Osteocyte (in vitro differentiated cells): ENCODE measurements around the gene PDIA5. TPM values are rescaled to one million over a fixed set of nuclear protein-coding genes. Genes with fewer than 3 reads are reported as not detected.

Experiments
- DNase-seq: peaks from one replicate; pipeline ENCODE4 v3.0.0; 2021; ENCODE audit warnings: mixed read lengths; ENCODE audit not compliant: unreplicated experiment; ENCODE audit errors: extremely low spot score
- H3K27ac Mint-ChIP-seq: one replicate; pipeline ENCODE4 v1.8.0; 2021; ENCODE audit warnings: mild to moderate bottlenecking, mixed read lengths; ENCODE audit not compliant: unreplicated experiment
- H3K27me3 Mint-ChIP-seq: one replicate; pipeline ENCODE4 v1.8.0; 2021; ENCODE audit warnings: mixed read lengths; ENCODE audit not compliant: unreplicated experiment
- H3K36me3 Mint-ChIP-seq: one replicate; pipeline ENCODE4 v1.8.0; 2021; ENCODE audit warnings: mixed read lengths; ENCODE audit not compliant: unreplicated experiment
- H3K4me1 Mint-ChIP-seq: one replicate; pipeline ENCODE4 v1.8.0; 2021; ENCODE audit warnings: mixed read lengths; ENCODE audit not compliant: unreplicated experiment
- H3K4me3 Mint-ChIP-seq: one replicate; pipeline ENCODE4 v1.8.0; 2021; ENCODE audit warnings: mild to moderate bottlenecking, moderate library complexity, mixed read lengths; ENCODE audit not compliant: unreplicated experiment
- H3K9me3 Mint-ChIP-seq: one replicate; pipeline ENCODE4 v1.8.0; 2021; ENCODE audit warnings: mixed read lengths; ENCODE audit not compliant: unreplicated experiment
- CTCF ChIP-seq: fragments of 200-600 bp; sonication (generic); IDR thresholded peaks from 2 replicates; pipeline ENCODE4 v1.5.0; 2021; ENCODE audit warnings: antibody characterized with exemption, mild to moderate bottlenecking, moderate library complexity
- total RNA-seq: library from RNA; stranded (reverse); gene quantifications from 2 replicates; pipeline ENCODE4 v1.2.1, GENCODE V29; 2021

PDIA5 gene
- total RNA-seq, 1 donor from 2014 or later, result 35.5 TPM

- no peak for TF ChIP-seq CTCF
- Mint-ChIP-seq H3K4me3 (no peak overlapping the region), H3K36me3 (peaks cover 2% of the 10 kb centered on the region), H3K4me1 (peaks cover 82% of the 10 kb centered on the region), H3K9me3 (no peaks in the 10 kb centered on the region), H3K27ac (peak overlapping the region; percentile 25), H3K27me3 (no peaks in the 10 kb centered on the region)
- no peak for DNase-seq
These were observed 17.4 kb downstream of the PDIA5 start for GRCh38 chr3:123084192-123084591.

GRCh38 chr3:123084738-123085237, 18.0 kb downstream of the PDIA5 start:
- Mint-ChIP-seq H3K4me3 (no peak overlapping the region), H3K27ac (no peak overlapping the region), H3K4me1 (peaks cover 76% of the 10 kb centered on the region), H3K27me3 (no peaks in the 10 kb centered on the region), H3K9me3 (no peaks in the 10 kb centered on the region), H3K36me3 (peaks cover 2% of the 10 kb centered on the region)
- no peak for DNase-seq
- no peak for TF ChIP-seq CTCF

GRCh38 chr3:123085293-123085931, 18.6 kb downstream of the PDIA5 start:
- Mint-ChIP-seq H3K9me3 (no peaks in the 10 kb centered on the region), H3K4me3 (no peak overlapping the region), H3K27ac (peak overlapping the region; percentile 48), H3K27me3 (no peaks in the 10 kb centered on the region), H3K4me1 (peaks cover 72% of the 10 kb centered on the region), H3K36me3 (peaks cover 2% of the 10 kb centered on the region)
- no peak for TF ChIP-seq CTCF
- DNase-seq, result no peak

GRCh38 chr3:123085932-123086627, 19.3 kb downstream of the PDIA5 start:
- DNase-seq, result no peak
- H3K9me3 Mint-ChIP-seq, result no peaks in the 10 kb centered on the region
- no peaks in the 10 kb centered on the region for H3K36me3 Mint-ChIP-seq
- H3K27ac Mint-ChIP-seq, result peak overlapping the region; percentile 48
- no peaks in the 10 kb centered on the region for H3K27me3 Mint-ChIP-seq
- H3K4me3 Mint-ChIP-seq, result no peak overlapping the region
- TF ChIP-seq CTCF, result no peak
- H3K4me1 Mint-ChIP-seq, result peaks cover 69% of the 10 kb centered on the region

- Mint-ChIP-seq H3K9me3 (no peaks in the 10 kb centered on the region), H3K36me3 (peaks cover 17% of the 10 kb centered on the region), H3K27ac (no peak overlapping the region), H3K4me1 (peaks cover 53% of the 10 kb centered on the region), H3K4me3 (no peak overlapping the region), H3K27me3 (no peaks in the 10 kb centered on the region)
- DNase-seq, result no peak
- no peak for TF ChIP-seq CTCF
These were observed 21.6 kb downstream of the PDIA5 start for GRCh38 chr3:123088387-123088786.
